GM18858 (cell line): ENCODE measurements around the gene KIF1C.
"Not testable (repeated sequence)": the region's sequence is repeated elsewhere in the genome, so short reads cannot be mapped to it uniquely, and the experiment has no call there.

Experiments used
- ATAC-seq: cut with Tn5 transposase; IDR thresholded peaks from one replicate; pipeline ENCODE4 v1.9.1; 2021; ENCODE audit not compliant: unreplicated experiment

Gene KIF1C

GRCh38 chr17:5042157-5043022, 44.6 kb downstream of the KIF1C start:
- ATAC-seq, result no peak

GRCh38 chr17:5043524-5043923, 45.8 kb downstream of the KIF1C start:
- no peak for ATAC-seq

- ATAC-seq, result no peak
These were observed 46.9 kb downstream of the KIF1C start for GRCh38 chr17:5044630-5045029.

GRCh38 chr17:5045496-5045895, 47.7 kb downstream of the KIF1C start:
- ATAC-seq, result no peak

GRCh38 chr17:5047446-5047845, 49.7 kb downstream of the KIF1C start:
- no peak for ATAC-seq

GRCh38 chr17:5049314-5049841, 51.6 kb downstream of the KIF1C start:
- no peak for ATAC-seq

- no peak for ATAC-seq
These were observed 52.5 kb downstream of the KIF1C start for GRCh38 chr17:5050278-5050677.

GRCh38 chr17:5055543-5055942, 57.8 kb downstream of the KIF1C start:
- ATAC-seq, result no peak

- ATAC-seq, result no peak
These were observed 67.5 kb downstream of the KIF1C start for GRCh38 chr17:5065227-5065744.

GRCh38 chr17:5068236-5068635, 70.5 kb downstream of the KIF1C start:
- no peak for ATAC-seq

- no peak for ATAC-seq
These were observed 72.0 kb downstream of the KIF1C start for GRCh38 chr17:5069724-5070123.

- not testable (repeated sequence) for ATAC-seq
These were observed 77.7 kb downstream of the KIF1C start for GRCh38 chr17:5075472-5075871.

GRCh38 chr17:5077275-5077674, 79.5 kb downstream of the KIF1C start:
- not testable (repeated sequence) for ATAC-seq

- ATAC-seq, result no peak
These were observed 80.0 kb downstream of the KIF1C start for GRCh38 chr17:5077781-5078105.
